GM12891 (cell line): ENCODE results near the gene EXOSC3.

Experiments
- DNase-seq: peaks from one replicate; pipeline ENCODE4 v3.0.0; 2011; ENCODE audit warnings: low spot score; ENCODE audit not compliant: insufficient read length
- FAIRE-seq: peaks from 2 replicates; lab custom pipeline; 2011; peaks lifted over from hg19 to GRCh38; lab: Jason Lieb, UNC
- PAX5 ChIP-seq: IDR thresholded peaks from 2 replicates; pipeline ENCODE4 v1.6.1; 2011; ENCODE audit warnings: low read length, moderate library complexity, mild to moderate bottlenecking; ENCODE audit not compliant: insufficient read depth, severe bottlenecking
- POLR2A ChIP-seq: IDR thresholded peaks from 2 replicates; pipeline ENCODE4 v1.6.1; 2011; ENCODE audit warnings: low read depth, low read length, control low read depth
- POLR2AphosphoS5 ChIP-seq: IDR thresholded peaks from 2 replicates; pipeline ENCODE4 v1.6.1; 2011; ENCODE audit warnings: low read depth, low read length, control low read depth
- POU2F2 ChIP-seq: IDR thresholded peaks from 2 replicates; pipeline ENCODE4 v1.6.1; 2011; ENCODE audit warnings: low read depth, mild to moderate bottlenecking, control low read depth, low read length, moderate library complexity
- SPI1 ChIP-seq: IDR thresholded peaks from 2 replicates; pipeline ENCODE4 v1.6.1; 2011; ENCODE audit warnings: low read depth, low read length, control low read depth
- TAF1 ChIP-seq: IDR thresholded peaks from 2 replicates; pipeline ENCODE4 v1.6.1; 2011; ENCODE audit warnings: low read depth, low read length, control low read depth

Gene EXOSC3

GRCh38 chr9:37801959-37802711, 17.3 kb upstream of the EXOSC3 start:
- no peak for TF ChIP-seq POLR2A
- TF ChIP-seq SPI1 = no peak
- no peak for TF ChIP-seq TAF1
- TF ChIP-seq POLR2AphosphoS5 = no peak
- TF ChIP-seq POU2F2 = no peak
- TF ChIP-seq PAX5 = no peak
- FAIRE-seq (no peak), DNase-seq (no peak)

- TF ChIP-seq TAF1 (no peak), POU2F2 (no peak), POLR2A (no peak)
- DNase-seq (no peak), FAIRE-seq (peak; percentile 41)
Observed at GRCh38 chr9:37801287-37801850, 16.5 kb upstream of the EXOSC3 start.

GRCh38 chr9:37800631-37801286, 15.9 kb upstream of the EXOSC3 start, which contains the start of gene DCAF10:
TSS of gene DCAF10 (plus strand) at chr9:37800797. CDS start at chr9:37800867, 70 bp downstream.
- TF ChIP-seq TAF1 (peak; percentile 66), POLR2A (peak; percentile 66), POU2F2 (peak; percentile 64; the same call in 1 of the 2 replicates), SPI1 (no peak), POLR2AphosphoS5 (peak; percentile 69; the same call in 1 of the 2 replicates), PAX5 (peak; percentile 90)
- FAIRE-seq (peak; percentile 91), DNase-seq (peak; percentile 72)

- no peak for DNase-seq
- no peak for TF ChIP-seq POLR2A
- no peak for TF ChIP-seq POU2F2
- no peak for TF ChIP-seq POLR2AphosphoS5
- no peak for TF ChIP-seq PAX5
- no peak for TF ChIP-seq SPI1
- TF ChIP-seq TAF1 = no peak
- peak; percentile 33 for FAIRE-seq
Observed at GRCh38 chr9:37798677-37799076, 13.8 kb upstream of the EXOSC3 start.

GRCh38 chr9:37796232-37796631, 11.4 kb upstream of the EXOSC3 start:
- FAIRE-seq (no peak), DNase-seq (no peak)
- TF ChIP-seq POLR2A (no peak), POLR2AphosphoS5 (no peak), POU2F2 (no peak), TAF1 (no peak), SPI1 (no peak), PAX5 (no peak)

- FAIRE-seq (no peak), DNase-seq (no peak)
- TF ChIP-seq POLR2A = no peak
Observed at GRCh38 chr9:37792122-37792521, 7.3 kb upstream of the EXOSC3 start.

- no peak for FAIRE-seq
- TF ChIP-seq POLR2AphosphoS5 = no peak
- no peak for TF ChIP-seq TAF1
- TF ChIP-seq PAX5 = no peak
- no peak for TF ChIP-seq POU2F2
- TF ChIP-seq POLR2A = no peak
- TF ChIP-seq SPI1 = no peak
- no peak for DNase-seq
Observed at GRCh38 chr9:37790096-37790495, 5.2 kb upstream of the EXOSC3 start.

- DNase-seq (no peak), FAIRE-seq (no peak)
- TF ChIP-seq PAX5 = no peak
- TF ChIP-seq SPI1 = no peak
- no peak for TF ChIP-seq POLR2AphosphoS5
- TF ChIP-seq TAF1 = no peak
- TF ChIP-seq POLR2A = no peak
- TF ChIP-seq POU2F2 = no peak
Observed at GRCh38 chr9:37788332-37788731, 3.5 kb upstream of the EXOSC3 start.

GRCh38 chr9:37787059-37787458, 2.2 kb upstream of the EXOSC3 start:
- TF ChIP-seq PAX5 (no peak), TAF1 (no peak), POLR2A (no peak), SPI1 (no peak), POLR2AphosphoS5 (no peak), POU2F2 (no peak)
- no peak for FAIRE-seq
- DNase-seq = no peak
